ENCODE data around the gene AHSA1. TPM values are rescaled to one million over a fixed set of nuclear protein-coding genes. Genes with fewer than 3 reads are reported as not detected.
A peak's percentile ranks its signal among the peaks of the same experiment; 100 is the strongest.

Gene AHSA1
- total and polyA plus RNA-seq, 2 of the 8 experiments (the other 6 are each of a cell fraction or from before 2014, with no cell fraction given), result 155 to 221 TPM

GRCh38 chr14:77457522-77458248 is at the start of gene AHSA1, which contains the start of gene VIPAS39 (continued):
- peak; percentile 95 for TF ChIP-seq GABPA (IDR thresholded peaks at IDR 0.05; ENCODE audit: borderline replicate concordance, insufficient read depth, low read length)
- TF ChIP-seq EZH2 (IDR thresholded peaks at IDR 0.05; ENCODE audit: low read depth, low read length, severe bottlenecking), result no peak
- 0 out of 2 replicates have a peak, but pooled peaks have one; percentile 10 for TF ChIP-seq MAX (IDR thresholded peaks at IDR 0.05)
- no peak for TF ChIP-seq KDM1A (IDR thresholded peaks at IDR 0.05; ENCODE audit: borderline replicate concordance, low read length)
- no peak; the same call in 1 of the 2 replicates for TF ChIP-seq EGR1 (IDR thresholded peaks at IDR 0.05; ENCODE audit: borderline replicate concordance, low read depth, low read length)
- no peak for TF ChIP-seq SRF (IDR thresholded peaks at IDR 0.05; ENCODE audit: low read depth, low read length)
- TF ChIP-seq EP300 (IDR thresholded peaks at IDR 0.05; ENCODE audit: borderline replicate concordance in 1 of 2, low read depth in 2 of 2, low read length in 2 of 2), result no peak
- TF ChIP-seq TBP (IDR thresholded peaks at IDR 0.05; ENCODE audit: low read depth, low read length), result peak; percentile 86
- no peak for TF ChIP-seq ZNF274 (IDR thresholded peaks at IDR 0.05; ENCODE audit: borderline replicate concordance, extremely low read depth, low read length)
- TF ChIP-seq RFX5 (IDR thresholded peaks at IDR 0.05; ENCODE audit: borderline replicate concordance, low read depth, low read length), result no peak
- TF ChIP-seq KDM5A (IDR thresholded peaks at IDR 0.05; ENCODE audit: low read length), result peak; percentile 30; the same call in 1 of the 2 replicates
- no peak for TF ChIP-seq CHD1 (IDR thresholded peaks at IDR 0.05; ENCODE audit: low read depth, low read length)
- no peak for TF ChIP-seq SIRT6 (IDR thresholded peaks at IDR 0.05; ENCODE audit: low read length)
- TF ChIP-seq BCL11A (IDR thresholded peaks at IDR 0.05; ENCODE audit: low read depth in 2 of 2, low read length in 2 of 2), result no peak
- no peak for TF ChIP-seq CTCF (IDR thresholded peaks at IDR 0.05; ENCODE audit: control extremely low read depth in 1 of 3, insufficient read depth in 1 of 3, low read depth in 1 of 3, low read length in 3 of 3)
- no peak for TF ChIP-seq CTBP2 (IDR thresholded peaks at IDR 0.05; ENCODE audit: borderline replicate concordance, insufficient read depth, insufficient read length, low read length)
- TF ChIP-seq CBX8 (IDR thresholded peaks at IDR 0.05; ENCODE audit: borderline replicate concordance, low read depth, low read length), result no peak
- peak; percentile 62 for TF ChIP-seq TAF7 (optimal IDR thresholded peaks at IDR 0.05; ENCODE audit: borderline replicate concordance, low read depth, low read length)
- no peak for TF ChIP-seq GTF2F1 (IDR thresholded peaks at IDR 0.05; ENCODE audit: borderline replicate concordance, low read depth, low read length)
- no peak for TF ChIP-seq RXRA (IDR thresholded peaks at IDR 0.05; ENCODE audit: insufficient read depth, low read depth, low read length)

Data from H1 (cell line).